Muscle layer of duodenum (tissue), 2 donors: ENCODE results near the gene OR1I1.

Experiments
- H3K27ac ChIP-seq: one replicate; pipeline ENCODE4 v1.7.0; 2013; ENCODE audit warnings: mild to moderate bottlenecking, low read length
- H3K27me3 ChIP-seq: one replicate; pipeline ENCODE4 v1.7.0; 2013; ENCODE audit warnings: low read depth, mild to moderate bottlenecking, control low read depth, low read length
- H3K36me3 ChIP-seq, 2 donors: one replicate each; pipeline ENCODE4 v1.7.0; 2013; ENCODE audit warnings: low read length in 2 of 2, control low read depth in 1 of 2, mild to moderate bottlenecking in 1 of 2; ENCODE audit not compliant: insufficient read depth in 2 of 2, control insufficient read depth in 1 of 2
- H3K4me1 ChIP-seq, 2 donors: one replicate each; pipeline ENCODE4 v1.7.0; 2013; ENCODE audit warnings: low read length in 2 of 2, mild to moderate bottlenecking in 2 of 2, control low read depth in 1 of 2, moderate library complexity in 1 of 2; ENCODE audit not compliant: insufficient read depth in 2 of 2, control insufficient read depth in 1 of 2
- H3K4me3 ChIP-seq, 2 donors: one replicate each; pipeline ENCODE4 v1.7.0; 2013; ENCODE audit warnings: low read length in 2 of 2, low read depth in 1 of 2, mild to moderate bottlenecking in 1 of 2
- H3K9me3 ChIP-seq, 2 donors: one replicate each; pipeline ENCODE4 v1.7.0; 2013; ENCODE audit warnings: low read length in 2 of 2, control low read depth in 1 of 2, mild to moderate bottlenecking in 1 of 2; ENCODE audit not compliant: control insufficient read depth in 1 of 2
- donor health status: healthy.

Gene OR1I1

GRCh38 chr19:15081911-15082310 is at the start of gene OR1I1:
TSS of gene OR1I1 (plus strand) at chr19:15082211. CDS start at chr19:15087066, 4,855 bp downstream.
- no peaks in the 10 kb centered on the region for H3K9me3 ChIP-seq
- H3K27me3 ChIP-seq, result no peaks in the 10 kb centered on the region
- H3K4me3 ChIP-seq, result no peak within 1 kb of the TSS
- H3K4me1 ChIP-seq, result no peaks in the 10 kb centered on the region
- no peaks in the 10 kb centered on the region for H3K36me3 ChIP-seq
- H3K27ac ChIP-seq, result no peak within 1 kb of the TSS

GRCh38 chr19:15035795-15036311 is 46.2 kb upstream of the OR1I1 start:
- Histone ChIP-seq H3K27me3 (no peaks in the 10 kb centered on the region), H3K27ac (no peak overlapping the region), H3K36me3 (no peaks in the 10 kb centered on the region), H3K4me3 (no peak overlapping the region), H3K4me1 (no peaks in the 10 kb centered on the region), H3K9me3 (no peaks in the 10 kb centered on the region)

- H3K27me3 ChIP-seq, result no peaks in the 10 kb centered on the region
- no peak overlapping the region for H3K4me3 ChIP-seq
- no peaks in the 10 kb centered on the region for H3K9me3 ChIP-seq
- no peak overlapping the region for H3K27ac ChIP-seq
- H3K36me3 ChIP-seq, result no peaks in the 10 kb centered on the region
- no peaks in the 10 kb centered on the region for H3K4me1 ChIP-seq
Measured at GRCh38 chr19:15037586-15037985, 44.4 kb upstream of the OR1I1 start.

- Histone ChIP-seq H3K4me3 (no peak overlapping the region), H3K4me1 (no peaks in the 10 kb centered on the region), H3K27me3 (no peaks in the 10 kb centered on the region), H3K36me3 (no peaks in the 10 kb centered on the region), H3K27ac (no peak overlapping the region), H3K9me3 (no peaks in the 10 kb centered on the region)
Measured at GRCh38 chr19:15038294-15038693, 43.7 kb upstream of the OR1I1 start.

GRCh38 chr19:15042003-15042402 is 40.0 kb upstream of the OR1I1 start:
- Histone ChIP-seq H3K4me3 (no peak overlapping the region), H3K27me3 (no peaks in the 10 kb centered on the region), H3K9me3 (no peaks in the 10 kb centered on the region), H3K36me3 (no peaks in the 10 kb centered on the region), H3K27ac (no peak overlapping the region), H3K4me1 (no peaks in the 10 kb centered on the region)

GRCh38 chr19:15042826-15043225 is 39.2 kb upstream of the OR1I1 start:
- H3K4me1 ChIP-seq, result no peaks in the 10 kb centered on the region
- no peaks in the 10 kb centered on the region for H3K27me3 ChIP-seq
- no peak overlapping the region for H3K4me3 ChIP-seq
- no peaks in the 10 kb centered on the region for H3K9me3 ChIP-seq
- no peak overlapping the region for H3K27ac ChIP-seq
- no peaks in the 10 kb centered on the region for H3K36me3 ChIP-seq

- Histone ChIP-seq H3K4me1 (no peaks in the 10 kb centered on the region), H3K4me3 (no peak overlapping the region), H3K36me3 (no peaks in the 10 kb centered on the region), H3K27me3 (no peaks in the 10 kb centered on the region), H3K27ac (no peak overlapping the region), H3K9me3 (no peaks in the 10 kb centered on the region)
Measured at GRCh38 chr19:15045506-15045905, 36.5 kb upstream of the OR1I1 start.

- Histone ChIP-seq H3K4me1 (no peaks in the 10 kb centered on the region), H3K27me3 (no peaks in the 10 kb centered on the region), H3K27ac (no peak overlapping the region), H3K4me3 (no peak overlapping the region), H3K9me3 (no peaks in the 10 kb centered on the region), H3K36me3 (no peaks in the 10 kb centered on the region)
Measured at GRCh38 chr19:15047680-15048079, 34.3 kb upstream of the OR1I1 start.

GRCh38 chr19:15048128-15048527 is 33.9 kb upstream of the OR1I1 start:
- Histone ChIP-seq H3K4me3 (no peak overlapping the region), H3K36me3 (no peaks in the 10 kb centered on the region), H3K4me1 (no peaks in the 10 kb centered on the region), H3K27ac (no peak overlapping the region), H3K9me3 (no peaks in the 10 kb centered on the region), H3K27me3 (no peaks in the 10 kb centered on the region)

- H3K27ac ChIP-seq, result no peak within 1 kb of the TSS
- no peaks in the 10 kb centered on the region for H3K27me3 ChIP-seq
- H3K4me3 ChIP-seq, result no peak within 1 kb of the TSS
- no peaks in the 10 kb centered on the region for H3K36me3 ChIP-seq
- H3K4me1 ChIP-seq, result no peaks in the 10 kb centered on the region
- no peaks in the 10 kb centered on the region for H3K9me3 ChIP-seq
Measured at GRCh38 chr19:15048885-15049541, 33.0 kb upstream of the OR1I1 start, which contains the start of gene CASP14. TSS of gene CASP14 (plus strand) at chr19:15049480. CDS start at chr19:15052252, 2,772 bp downstream.

- Histone ChIP-seq H3K36me3 (no peaks in the 10 kb centered on the region), H3K27ac (no peak overlapping the region), H3K27me3 (no peaks in the 10 kb centered on the region), H3K4me1 (no peaks in the 10 kb centered on the region), H3K4me3 (no peak overlapping the region), H3K9me3 (no peaks in the 10 kb centered on the region)
Measured at GRCh38 chr19:15050639-15051038, 31.4 kb upstream of the OR1I1 start.

- Histone ChIP-seq H3K27ac (no peak overlapping the region), H3K36me3 (no peaks in the 10 kb centered on the region), H3K27me3 (no peaks in the 10 kb centered on the region), H3K9me3 (no peaks in the 10 kb centered on the region), H3K4me3 (no peak overlapping the region), H3K4me1 (no peaks in the 10 kb centered on the region)
Measured at GRCh38 chr19:15062036-15062435, 20.0 kb upstream of the OR1I1 start.
